ENCODE measurements around the gene RERGL.

DNA sequence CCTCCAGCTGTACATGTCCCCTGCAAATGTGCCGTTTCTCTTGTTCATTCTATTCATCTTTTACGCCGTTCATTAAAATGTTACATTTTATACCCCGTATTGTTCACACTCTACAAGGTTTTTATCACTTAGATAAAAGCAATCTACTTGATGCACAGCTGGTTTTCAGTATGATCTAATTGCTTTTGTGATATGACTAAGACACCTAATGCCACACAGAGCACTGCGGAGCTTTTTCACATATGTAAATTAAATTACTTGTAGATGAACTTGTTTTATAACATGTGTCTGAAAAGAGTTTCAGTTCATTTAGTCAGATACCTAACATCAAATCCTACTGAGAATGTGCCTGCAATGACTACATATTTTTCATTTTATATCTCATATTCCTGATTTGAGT lies 40.9 kb upstream of the RERGL start:
- TF ChIP-seq POLR2A (IDR thresholded peaks at IDR 0.05) = no peak
- TF ChIP-seq, protein P1, sequence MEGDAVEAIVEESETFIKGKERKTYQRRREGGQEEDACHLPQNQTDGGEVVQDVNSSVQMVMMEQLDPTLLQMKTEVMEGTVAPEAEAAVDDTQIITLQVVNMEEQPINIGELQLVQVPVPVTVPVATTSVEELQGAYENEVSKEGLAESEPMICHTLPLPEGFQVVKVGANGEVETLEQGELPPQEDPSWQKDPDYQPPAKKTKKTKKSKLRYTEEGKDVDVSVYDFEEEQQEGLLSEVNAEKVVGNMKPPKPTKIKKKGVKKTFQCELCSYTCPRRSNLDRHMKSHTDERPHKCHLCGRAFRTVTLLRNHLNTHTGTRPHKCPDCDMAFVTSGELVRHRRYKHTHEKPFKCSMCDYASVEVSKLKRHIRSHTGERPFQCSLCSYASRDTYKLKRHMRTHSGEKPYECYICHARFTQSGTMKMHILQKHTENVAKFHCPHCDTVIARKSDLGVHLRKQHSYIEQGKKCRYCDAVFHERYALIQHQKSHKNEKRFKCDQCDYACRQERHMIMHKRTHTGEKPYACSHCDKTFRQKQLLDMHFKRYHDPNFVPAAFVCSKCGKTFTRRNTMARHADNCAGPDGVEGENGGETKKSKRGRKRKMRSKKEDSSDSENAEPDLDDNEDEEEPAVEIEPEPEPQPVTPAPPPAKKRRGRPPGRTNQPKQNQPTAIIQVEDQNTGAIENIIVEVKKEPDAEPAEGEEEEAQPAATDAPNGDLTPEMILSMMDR (IDR thresholded peaks at IDR 0.05) = no peak
- no peak for TF ChIP-seq EP300 (IDR thresholded peaks at IDR 0.05)
